IMR-90 (cell line): Measurements from ENCODE around the gene SLC9A9.
"Not testable (repeated sequence)": the region's sequence is repeated elsewhere in the genome, so short reads cannot be mapped to it uniquely, and the experiment has no call there.

Source experiments
- BHLHE40 ChIP-seq: fragments of 150-350 bp; IDR thresholded peaks from 2 replicates; pipeline ENCODE4 v1.6.1; 2016; ENCODE audit warnings: mild to moderate bottlenecking, low read depth, low read length
- CEBPB ChIP-seq: IDR thresholded peaks from 2 replicates; pipeline ENCODE4 v1.6.1; 2012; ENCODE audit warnings: low read depth, low read length, improper control_type of control experiment
- CTCF ChIP-seq: conservative IDR thresholded peaks from 2 replicates; pipeline ENCODE4 v1.5.1; 2012; ENCODE audit warnings: mild to moderate bottlenecking, low read depth, low read length, improper control_type of control experiment
- FOS ChIP-seq: fragments of 150-350 bp; IDR thresholded peaks from 2 replicates; pipeline ENCODE4 v1.6.1; 2016; ENCODE audit warnings: low read depth, low read length
- MAFK ChIP-seq: IDR thresholded peaks from 2 replicates; pipeline ENCODE4 v1.6.1; 2012; ENCODE audit warnings: low read depth, low read length, improper control_type of control experiment
- MAZ ChIP-seq: IDR thresholded peaks from 2 replicates; pipeline ENCODE4 v1.6.1; 2012; ENCODE audit warnings: low read depth, mild to moderate bottlenecking, low read length, improper control_type of control experiment, moderate library complexity, borderline replicate concordance
- MXI1 ChIP-seq: IDR thresholded peaks from 2 replicates; pipeline ENCODE4 v1.6.1; 2012; ENCODE audit warnings: low read depth, mild to moderate bottlenecking, low read length, moderate library complexity, borderline replicate concordance
- POLR2A ChIP-seq: IDR thresholded peaks from 2 replicates; pipeline ENCODE4 v1.6.1; 2012; ENCODE audit warnings: mild to moderate bottlenecking, low read depth, low read length
- RAD21 ChIP-seq: IDR thresholded peaks from 2 replicates; pipeline ENCODE4 v1.6.1; 2012; ENCODE audit warnings: low read length, improper control_type of control experiment
- RCOR1 ChIP-seq: IDR thresholded peaks from 2 replicates; pipeline ENCODE4 v1.6.1; 2012; ENCODE audit warnings: mild to moderate bottlenecking, low read length, improper control_type of control experiment; ENCODE audit not compliant: insufficient replicate concordance
- RFX5 ChIP-seq: IDR thresholded peaks from 2 replicates; pipeline ENCODE4 v1.8.0; 2012; ENCODE audit warnings: low read depth, mild to moderate bottlenecking, low read length, moderate library complexity
- SMC3 ChIP-seq: fragments of 150-350 bp; IDR thresholded peaks from 2 replicates; pipeline ENCODE4 v1.6.1; 2016; ENCODE audit warnings: low read depth, mild to moderate bottlenecking, antibody characterized with exemption, low read length, moderate library complexity
- USF2 ChIP-seq: fragments of 150-350 bp; IDR thresholded peaks from 2 replicates; pipeline ENCODE4 v1.6.1; 2017; ENCODE audit warnings: mild to moderate bottlenecking, antibody characterized with exemption, low read length, low read depth
- TF ChIP-seq, protein P1 (sequence below): fragments of 150-350 bp; IDR thresholded peaks from 2 replicates; pipeline ENCODE4 v1.6.1; 2016; ENCODE audit warnings: low read depth, mild to moderate bottlenecking, low read length, moderate library complexity, borderline replicate concordance

DNA sequence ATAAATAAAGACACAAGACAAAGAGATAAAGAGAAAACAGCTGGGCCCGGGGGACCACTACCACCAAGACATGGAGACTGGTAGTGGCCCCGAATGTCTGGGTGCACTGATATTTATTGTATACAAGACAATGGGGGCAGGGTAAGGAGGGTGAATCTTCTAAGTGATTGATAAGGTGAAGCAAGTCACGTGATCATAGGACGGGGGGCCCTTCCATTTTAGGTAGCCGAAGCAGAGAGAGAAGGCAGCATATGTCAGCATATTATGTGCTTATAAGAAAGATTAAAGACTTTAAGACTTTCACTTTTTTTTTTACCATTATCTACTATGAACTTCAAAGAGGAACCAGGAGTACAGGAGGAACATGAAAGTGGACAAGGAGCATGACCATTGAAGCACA is 25.3 kb upstream of the SLC9A9 start:
- not testable (repeated sequence) for TF ChIP-seq POLR2A, CTCF, RFX5, MAZ, SMC3, CEBPB, MXI1, RAD21, BHLHE40, RCOR1, USF2, MAFK, FOS
- TF ChIP-seq, protein P1, sequence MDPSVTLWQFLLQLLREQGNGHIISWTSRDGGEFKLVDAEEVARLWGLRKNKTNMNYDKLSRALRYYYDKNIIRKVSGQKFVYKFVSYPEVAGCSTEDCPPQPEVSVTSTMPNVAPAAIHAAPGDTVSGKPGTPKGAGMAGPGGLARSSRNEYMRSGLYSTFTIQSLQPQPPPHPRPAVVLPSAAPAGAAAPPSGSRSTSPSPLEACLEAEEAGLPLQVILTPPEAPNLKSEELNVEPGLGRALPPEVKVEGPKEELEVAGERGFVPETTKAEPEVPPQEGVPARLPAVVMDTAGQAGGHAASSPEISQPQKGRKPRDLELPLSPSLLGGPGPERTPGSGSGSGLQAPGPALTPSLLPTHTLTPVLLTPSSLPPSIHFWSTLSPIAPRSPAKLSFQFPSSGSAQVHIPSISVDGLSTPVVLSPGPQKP: not testable (repeated sequence)
